ENCODE results near the gene STIMATE.
A peak's percentile ranks its signal among the peaks of the same experiment; 100 is the strongest.

The STIMATE gene

DNA sequence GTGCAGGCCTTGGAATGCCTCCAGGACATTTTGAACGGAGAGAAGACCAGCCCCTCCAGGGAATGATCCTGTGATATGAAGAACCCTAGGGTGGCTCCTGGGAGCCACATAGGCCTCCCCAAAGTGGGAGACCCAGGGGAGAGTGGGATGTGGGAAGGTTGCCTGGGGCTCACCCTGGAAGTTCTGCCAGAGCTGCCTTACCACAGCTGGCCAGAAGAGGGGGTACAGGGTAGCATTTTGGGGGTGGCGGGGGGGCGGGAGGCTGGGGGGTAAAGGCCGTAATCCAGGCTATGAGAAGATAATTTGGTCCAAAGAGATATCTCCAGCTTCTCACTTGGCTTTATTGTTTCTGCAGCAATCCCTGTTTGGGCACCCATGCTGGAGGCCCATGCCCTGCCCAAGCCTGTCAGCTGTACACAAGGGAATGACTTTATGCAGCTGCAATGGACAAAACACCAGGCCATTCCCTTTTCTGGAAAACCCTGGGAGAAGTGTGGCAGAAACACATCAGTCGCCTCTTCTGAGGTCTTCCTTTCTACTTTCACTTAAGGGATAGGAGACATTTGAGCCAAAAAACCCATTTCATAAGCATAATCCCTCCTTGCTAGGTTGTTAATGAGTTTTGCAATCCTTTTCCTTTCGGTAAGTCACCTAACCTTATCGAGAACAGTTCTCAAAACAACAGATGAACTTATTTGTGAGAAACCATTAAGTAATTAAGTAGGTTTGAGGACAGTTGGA, 51.5 kb downstream of the STIMATE start:
- Histone ChIP-seq H3K4me3 (no peak overlapping the region), H3K27ac (peak overlapping the region in 6 of 21 experiments; percentile 9 to 85 (median 42))

DNA sequence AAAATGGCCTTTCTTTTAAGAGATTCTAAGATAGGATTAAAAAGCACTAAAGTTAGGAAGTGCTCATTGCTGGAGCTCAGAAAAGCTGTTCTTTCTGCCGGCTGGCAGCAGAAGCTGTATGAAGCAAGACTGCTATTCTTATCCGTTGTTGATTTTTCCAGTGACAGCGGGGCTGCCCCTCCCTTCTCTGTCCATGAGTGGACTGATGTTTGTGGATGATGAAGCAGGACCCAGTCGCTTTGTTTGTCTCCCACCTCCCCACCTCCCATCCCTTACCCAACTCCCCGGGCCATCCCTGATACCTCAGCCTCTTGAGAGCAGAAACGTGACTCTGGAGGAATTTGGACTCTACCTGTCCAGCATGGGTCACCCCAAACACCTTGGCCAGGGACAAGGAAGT, 52.2 kb downstream of the STIMATE start:
- Histone ChIP-seq H3K27ac (peak overlapping the region in 6 of 21 experiments; percentile 21 to 85 (median 42)), H3K4me3 (no peak overlapping the region)

DNA sequence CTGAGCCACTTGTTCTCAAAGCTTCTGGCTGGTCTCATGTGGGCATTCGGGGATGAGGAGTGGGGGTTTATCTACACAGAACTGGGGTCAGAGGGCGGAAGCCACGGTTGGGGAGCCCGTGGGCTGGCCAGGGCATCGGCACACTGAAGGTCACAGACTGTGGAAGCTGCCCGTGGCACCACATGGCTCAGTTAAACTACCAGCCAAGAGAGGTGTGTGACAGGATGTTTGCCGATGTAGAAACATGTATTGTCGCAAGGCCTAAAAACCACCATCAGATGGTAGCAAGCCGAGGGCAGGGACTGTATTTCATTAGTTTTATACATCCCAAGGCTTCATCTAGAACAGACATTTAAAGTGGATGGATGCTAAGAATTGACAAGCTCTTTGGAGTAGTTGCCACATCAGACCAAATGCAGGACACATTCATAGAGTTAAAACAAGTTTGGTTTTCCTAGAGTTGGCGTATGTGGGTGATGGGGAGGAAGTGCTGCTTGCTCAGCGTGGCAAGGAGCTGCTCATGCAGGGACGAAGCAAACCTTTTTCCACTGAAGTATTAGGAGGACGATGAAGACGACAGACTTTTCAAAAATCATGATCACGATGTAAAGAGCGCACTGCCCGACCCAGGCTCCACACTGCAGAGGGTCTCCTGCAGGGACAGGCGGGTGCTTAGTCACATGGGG, 52.9 kb downstream of the STIMATE start:
- Histone ChIP-seq H3K4me3 (no peak overlapping the region), H3K27ac (peak overlapping the region in 5 of 21 experiments; percentile 10 to 64 (median 47))

DNA sequence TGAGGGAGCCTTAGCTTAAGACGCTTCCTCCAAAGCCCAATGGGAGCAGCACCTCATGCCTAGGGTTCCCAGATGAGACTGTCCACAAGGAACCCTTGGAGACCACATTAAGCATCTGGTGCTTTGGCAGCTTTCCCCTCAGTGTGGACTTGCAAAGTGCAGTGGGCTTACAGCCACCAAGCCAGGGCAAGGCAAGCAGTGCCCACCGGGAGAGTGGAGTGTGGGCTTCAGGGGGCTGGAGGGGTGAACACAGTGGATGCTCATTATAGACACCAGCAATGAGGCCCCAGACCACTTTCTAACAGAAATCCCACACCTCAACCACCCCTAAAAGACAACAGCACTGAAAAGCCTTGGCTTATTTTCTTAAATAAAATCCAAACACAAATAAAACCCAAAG, 53.5 kb downstream of the STIMATE start:
- Histone ChIP-seq H3K27ac (peak overlapping the region in 3 of 21 experiments; percentile 10 to 64 (median 55)), H3K4me3 (no peak overlapping the region)

DNA sequence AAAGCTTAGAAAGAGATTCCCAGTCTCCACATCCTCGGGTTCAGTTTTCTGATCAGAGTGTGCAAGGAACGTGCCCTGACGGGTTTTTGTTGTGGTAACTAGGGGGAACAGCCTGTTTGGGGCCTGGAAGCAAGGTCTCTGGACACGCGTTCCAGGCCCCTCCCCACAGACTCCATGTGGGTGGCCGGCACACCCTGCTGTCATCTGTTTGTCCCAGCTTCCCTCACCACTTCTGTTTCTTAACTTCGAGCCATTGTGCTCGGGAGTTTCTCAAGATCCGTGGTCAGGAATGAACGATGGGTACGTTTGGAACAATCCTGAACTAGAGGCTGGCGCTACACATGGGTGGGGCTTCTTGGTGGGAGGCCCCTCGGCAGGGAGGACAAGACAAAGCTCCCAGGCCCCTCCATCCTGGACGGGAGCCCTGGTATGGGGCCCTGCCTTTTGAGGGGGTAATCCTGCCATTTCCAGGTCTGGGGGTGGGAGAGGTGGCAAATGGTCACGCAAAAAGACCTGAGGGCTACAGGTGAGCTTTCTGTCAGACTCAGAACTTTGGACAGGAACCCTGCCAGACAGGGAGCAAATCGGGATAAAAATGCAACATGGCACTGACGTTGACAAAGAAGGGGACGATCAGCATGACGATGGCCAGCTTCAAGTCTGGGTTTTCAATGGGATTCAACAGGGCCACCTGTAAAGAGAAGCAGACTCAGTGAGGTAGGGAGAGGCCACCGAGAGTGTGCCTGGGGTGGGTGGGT, 54.1 kb downstream of the STIMATE start:
- Histone ChIP-seq H3K27ac (peak overlapping the region in 6 of 21 experiments; percentile 6 to 64 (median 24)), H3K4me3 (no peak overlapping the region)

DNA sequence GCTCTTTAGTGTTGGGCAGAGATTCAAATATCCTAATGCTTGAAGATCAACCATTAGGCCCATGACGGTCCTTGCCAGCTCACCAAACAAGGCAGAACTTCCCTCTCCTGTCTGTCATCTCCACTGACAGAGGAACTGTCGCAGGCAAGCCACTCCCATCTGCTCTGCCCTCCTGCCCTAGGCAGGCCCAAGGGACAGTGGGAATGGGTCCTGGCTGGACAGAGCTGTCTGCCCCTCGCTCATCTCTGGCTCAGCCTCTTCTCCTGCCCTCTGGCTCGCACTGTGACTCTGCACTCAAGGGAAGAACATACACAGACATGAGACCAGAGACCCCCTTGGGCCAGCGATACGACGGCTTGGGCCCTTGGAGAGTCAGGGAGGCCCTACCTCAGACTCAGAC, 54.9 kb downstream of the STIMATE start:
- H3K27ac ChIP-seq = peak overlapping the region in 1 of 21 experiments; percentile 42
- H3K4me3 ChIP-seq = no peak overlapping the region

DNA sequence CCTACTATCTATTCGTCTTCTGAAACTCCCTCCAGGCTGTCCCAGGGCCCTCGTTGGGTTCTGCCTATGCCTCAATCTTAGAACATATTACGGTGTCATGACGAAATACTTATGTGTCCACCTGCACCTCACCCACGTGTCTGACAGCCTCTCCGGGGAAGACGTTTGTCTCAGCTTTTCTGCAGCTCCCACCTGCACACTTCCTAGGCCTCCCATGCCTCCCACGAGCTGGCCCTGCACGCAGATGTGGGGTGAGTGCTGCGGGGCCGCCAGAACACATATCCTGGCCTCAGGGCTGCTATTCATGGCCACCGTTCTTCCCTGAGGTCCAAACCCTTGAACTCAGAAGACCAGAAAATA, 55.4 kb downstream of the STIMATE start:
- H3K4me3 ChIP-seq = no peak overlapping the region
- H3K27ac ChIP-seq = no peak overlapping the region

DNA sequence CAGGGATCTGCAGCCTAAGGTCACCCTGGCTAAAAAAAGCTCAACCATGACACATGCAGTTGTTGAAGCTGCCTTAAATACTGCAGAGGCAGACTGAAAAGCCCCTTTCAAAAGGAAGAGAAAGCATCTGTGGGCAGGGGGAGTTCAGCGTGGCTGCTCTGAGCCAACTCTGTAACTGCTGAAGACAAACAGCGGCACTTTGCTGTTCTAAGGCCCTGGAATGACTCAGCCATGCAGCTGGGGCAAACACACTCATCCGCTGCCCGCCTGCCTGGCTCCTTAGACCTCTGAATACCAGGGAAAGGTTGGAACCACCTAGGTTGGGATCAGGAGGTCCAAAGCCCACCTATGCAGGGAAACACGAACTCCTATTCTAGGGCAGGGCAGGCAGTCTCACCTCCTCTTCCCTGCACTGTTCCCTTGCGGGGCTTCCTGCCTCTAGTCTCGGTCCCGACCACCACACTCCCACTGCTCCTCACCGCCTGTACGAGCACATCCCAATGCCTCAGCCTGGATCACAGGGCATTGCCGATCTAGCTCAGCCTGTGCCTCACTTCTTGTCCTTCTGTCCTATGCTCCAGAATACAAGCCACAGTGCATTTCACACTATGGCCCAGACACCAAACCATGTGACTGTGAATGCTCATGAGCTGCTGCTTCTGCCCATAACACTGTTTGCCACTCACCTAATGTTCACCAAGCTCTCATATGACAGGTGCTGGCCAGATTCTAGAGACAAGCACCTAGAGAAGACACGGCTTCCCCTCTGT, 56.0 kb downstream of the STIMATE start:
- no peak overlapping the region for H3K27ac ChIP-seq
- no peak overlapping the region for H3K4me3 ChIP-seq

DNA sequence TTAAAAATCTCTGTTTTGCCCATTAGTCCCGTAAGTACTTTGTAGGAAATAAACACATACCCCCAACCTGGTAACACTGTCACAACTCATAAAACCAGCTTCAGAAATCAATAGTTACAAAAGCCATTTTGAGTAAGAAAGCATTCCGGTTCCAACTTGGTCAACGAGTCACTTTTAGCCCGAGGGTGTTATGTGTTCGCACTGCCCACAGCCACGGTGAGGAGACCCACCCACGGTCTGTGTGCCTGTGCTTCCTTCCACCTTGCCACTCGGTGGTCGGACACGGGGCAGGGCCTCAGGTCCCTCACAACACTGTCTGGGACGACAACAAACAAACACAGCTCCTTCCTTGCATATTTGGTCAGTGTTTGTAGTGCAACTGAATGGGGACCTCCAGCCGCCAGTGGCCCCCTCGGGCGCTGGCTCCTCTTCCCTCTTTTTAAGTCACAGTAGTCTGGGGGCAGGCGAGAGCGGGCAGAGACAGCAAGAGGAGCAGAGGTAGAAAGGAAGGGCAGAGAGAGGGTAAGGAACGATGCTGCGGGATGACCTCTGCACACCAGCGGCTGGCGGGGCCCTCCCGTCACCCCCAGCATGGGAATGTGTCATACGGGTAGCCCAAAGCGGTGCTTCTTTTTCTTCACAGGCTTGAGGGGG, 57.3 kb downstream of the STIMATE start:
- no peak overlapping the region for H3K4me3 ChIP-seq
- H3K27ac ChIP-seq = no peak overlapping the region

DNA sequence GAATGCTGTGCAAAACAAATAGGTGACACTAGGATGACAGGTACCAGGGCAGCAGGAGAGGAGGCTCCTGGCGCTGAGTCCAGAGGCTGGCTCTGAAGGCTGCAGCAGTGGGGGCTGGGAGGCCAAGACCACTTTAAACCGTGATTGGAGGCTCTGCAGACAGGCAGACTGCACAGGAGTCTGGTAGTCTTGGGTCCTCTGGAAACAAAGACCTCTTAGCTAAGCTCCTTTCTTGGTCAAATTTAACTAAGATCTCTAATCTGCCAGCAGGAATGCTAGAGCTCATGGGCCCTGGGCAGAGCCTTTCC, 58.1 kb downstream of the STIMATE start:
- no peak overlapping the region for H3K4me3 ChIP-seq
- no peak overlapping the region for H3K27ac ChIP-seq

DNA sequence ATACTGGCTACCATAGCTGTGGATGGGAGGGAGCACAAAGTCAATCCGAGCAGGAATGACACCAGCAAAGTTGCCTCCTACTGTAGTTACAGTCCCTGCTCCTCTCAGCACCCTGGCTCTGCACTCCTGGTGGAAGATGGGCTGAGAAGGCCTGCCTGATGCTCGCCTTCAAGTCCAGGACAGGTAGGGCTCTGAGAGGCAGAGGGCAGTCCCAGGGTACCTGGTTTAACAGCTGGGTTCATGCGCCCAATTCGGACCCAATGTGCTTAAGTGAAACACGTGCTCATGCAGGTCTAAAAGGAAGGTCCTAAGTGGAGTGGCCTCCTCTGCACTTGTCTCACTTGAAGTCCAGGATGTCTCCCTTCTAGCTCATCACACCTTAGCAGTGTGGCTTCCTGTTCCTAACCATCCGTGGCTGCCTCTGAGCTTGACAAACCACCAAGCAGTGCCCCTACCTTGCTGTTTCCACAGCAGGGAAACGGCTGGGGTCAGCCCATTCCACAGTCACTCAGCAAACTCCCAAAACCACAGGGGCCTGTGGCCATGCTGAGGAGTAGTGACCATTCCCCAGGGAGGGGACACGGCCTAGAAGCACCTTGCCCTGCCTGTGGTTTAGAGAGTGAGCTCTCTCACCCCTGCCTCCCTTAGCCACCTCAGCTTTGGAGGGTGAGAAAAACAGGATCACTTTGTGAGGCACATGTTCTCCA, 58.6 kb downstream of the STIMATE start:
- no peak overlapping the region for H3K4me3 ChIP-seq
- no peak overlapping the region for H3K27ac ChIP-seq

DNA sequence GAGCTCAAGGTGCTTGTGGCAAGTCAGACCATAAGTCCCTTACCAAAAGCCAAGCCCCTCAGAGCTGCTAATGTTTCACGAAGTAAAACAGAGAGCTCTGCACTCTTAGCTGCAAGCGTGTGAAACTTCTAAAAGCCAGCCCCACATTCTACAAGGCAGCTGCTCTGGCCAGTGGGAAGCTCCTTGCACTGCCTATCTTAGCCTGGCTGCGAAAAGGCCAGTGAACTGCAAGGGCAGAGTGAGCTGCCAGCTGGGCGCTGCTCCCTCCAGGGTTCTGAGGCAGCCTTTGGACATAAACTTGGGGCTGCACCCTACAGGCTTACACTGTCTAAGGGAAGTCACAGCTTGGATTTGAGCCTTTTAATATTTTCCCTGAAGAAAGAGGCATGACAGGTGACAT, 60.4 kb downstream of the STIMATE start:
- Histone ChIP-seq H3K4me3 (no peak overlapping the region), H3K27ac (no peak overlapping the region)

DNA sequence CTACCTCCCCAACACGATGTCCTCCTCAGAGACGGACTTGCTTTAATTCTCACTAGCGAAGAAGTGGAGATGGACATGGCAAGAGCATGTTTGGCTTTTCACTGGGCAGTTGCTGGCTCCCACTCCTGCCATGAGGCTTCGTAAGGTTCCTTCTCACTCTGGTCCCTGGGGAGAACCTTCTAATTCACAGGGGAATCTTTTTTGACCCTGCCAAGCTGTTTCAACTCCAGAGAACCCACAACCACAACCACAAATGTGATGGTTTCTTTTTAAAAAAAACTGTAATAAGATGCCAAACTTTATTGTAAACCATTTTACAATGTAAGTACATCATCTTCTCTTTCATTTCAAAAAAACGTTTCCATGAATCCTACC, 60.9 kb downstream of the STIMATE start:
- Histone ChIP-seq H3K4me3 (no peak overlapping the region), H3K27ac (peak overlapping the region in 1 of 21 experiments; percentile 14)

DNA sequence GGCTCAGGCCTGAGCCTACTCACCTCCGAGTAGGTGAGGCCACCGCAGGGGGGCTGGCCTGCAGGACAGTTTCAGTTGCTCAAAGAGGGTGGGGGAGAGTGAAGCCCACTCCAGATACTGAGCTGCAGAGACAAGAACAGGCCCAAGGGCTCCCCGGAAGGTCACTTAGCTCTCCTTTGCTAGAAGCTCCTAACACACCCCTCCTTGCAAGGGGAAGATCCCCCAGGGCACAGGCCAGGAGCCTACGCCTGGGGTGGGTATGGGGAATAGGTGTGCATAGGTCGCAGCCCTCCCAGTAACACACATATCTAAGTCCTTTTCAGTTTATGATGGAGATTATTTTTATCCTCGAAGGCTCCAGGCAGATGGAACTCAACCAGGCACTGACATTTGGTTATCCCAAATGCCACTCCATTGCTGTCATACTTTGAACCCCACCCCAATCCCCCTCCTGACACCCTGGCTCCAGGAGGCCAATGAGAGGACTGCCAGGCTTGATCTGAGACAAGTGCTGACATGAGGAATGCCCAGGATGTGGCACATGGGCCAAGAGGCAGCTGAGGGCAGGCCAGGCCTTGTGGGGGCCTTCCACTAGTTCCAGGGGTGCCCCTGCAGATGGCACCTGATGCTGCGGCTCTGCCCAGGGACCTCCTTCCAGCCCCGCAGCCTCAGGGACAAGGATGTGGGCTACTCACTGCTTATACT, 61.4 kb downstream of the STIMATE start:
- peak overlapping the region in 1 of 21 experiments; percentile 14 for H3K27ac ChIP-seq
- H3K4me3 ChIP-seq = no peak overlapping the region

DNA sequence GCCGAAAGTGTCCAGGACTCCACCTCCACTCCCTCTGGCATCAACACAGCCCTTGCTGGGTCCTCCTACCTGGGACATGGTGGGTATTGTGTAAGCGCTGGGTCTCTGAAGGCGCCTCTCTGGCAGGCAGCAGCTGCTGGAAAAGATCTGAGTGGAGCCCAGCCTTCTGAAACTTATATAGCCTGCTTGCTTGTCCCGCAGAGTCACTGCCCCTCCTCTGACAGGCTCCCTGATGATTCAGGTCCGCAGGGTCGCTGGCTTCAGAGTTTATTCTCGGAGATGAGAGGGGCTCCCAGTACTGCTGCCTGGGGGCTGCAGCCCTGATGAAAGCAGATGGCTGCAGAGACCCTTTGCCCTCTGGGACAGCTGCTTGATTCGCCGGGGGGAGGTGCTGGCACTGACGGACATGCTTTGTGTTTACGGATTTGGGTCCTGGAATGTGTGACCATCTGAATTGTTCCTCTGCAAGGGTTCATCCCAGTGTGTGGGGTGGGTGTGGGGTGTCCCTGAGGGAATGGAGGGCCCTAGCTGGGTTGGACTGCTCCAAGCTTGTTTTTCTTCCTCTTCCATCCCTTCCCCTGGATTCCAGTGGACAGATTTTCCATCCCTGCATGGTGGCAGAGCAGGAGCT, 62.4 kb downstream of the STIMATE start, which contains the start of gene MUSTN1:
Gene MUSTN1, minus strand, starts transcription at position 149 of the 631 bp plus-strand sequence. Its CDS starts 71 bp downstream, at position 78.
- H3K27ac ChIP-seq = peak within 1 kb of the TSS in 1 of 21 experiments; percentile 14
- H3K4me3 ChIP-seq = no peak within 1 kb of the TSS

DNA sequence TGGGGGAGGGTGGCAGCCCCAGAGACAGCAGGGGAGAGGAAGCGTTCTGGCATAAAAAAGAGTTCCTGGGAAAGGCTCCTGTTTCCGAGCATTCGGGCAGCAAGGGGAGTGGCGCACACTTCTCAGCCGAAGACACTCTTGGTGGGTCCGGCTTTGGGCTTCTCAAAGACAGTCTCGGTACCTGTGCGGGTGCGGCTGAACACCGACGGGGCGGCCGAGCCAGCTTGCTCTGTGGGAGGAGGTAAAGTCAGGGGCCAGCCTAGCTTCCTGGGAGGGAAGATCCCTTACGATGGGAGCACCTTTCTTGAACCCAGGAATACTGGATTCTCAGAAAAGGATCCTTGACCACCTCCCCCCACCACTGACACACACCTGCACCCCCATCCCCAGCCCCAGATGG, 64.1 kb downstream of the STIMATE start:
- H3K4me3 ChIP-seq = no peak overlapping the region
- H3K27ac ChIP-seq = no peak overlapping the region

DNA sequence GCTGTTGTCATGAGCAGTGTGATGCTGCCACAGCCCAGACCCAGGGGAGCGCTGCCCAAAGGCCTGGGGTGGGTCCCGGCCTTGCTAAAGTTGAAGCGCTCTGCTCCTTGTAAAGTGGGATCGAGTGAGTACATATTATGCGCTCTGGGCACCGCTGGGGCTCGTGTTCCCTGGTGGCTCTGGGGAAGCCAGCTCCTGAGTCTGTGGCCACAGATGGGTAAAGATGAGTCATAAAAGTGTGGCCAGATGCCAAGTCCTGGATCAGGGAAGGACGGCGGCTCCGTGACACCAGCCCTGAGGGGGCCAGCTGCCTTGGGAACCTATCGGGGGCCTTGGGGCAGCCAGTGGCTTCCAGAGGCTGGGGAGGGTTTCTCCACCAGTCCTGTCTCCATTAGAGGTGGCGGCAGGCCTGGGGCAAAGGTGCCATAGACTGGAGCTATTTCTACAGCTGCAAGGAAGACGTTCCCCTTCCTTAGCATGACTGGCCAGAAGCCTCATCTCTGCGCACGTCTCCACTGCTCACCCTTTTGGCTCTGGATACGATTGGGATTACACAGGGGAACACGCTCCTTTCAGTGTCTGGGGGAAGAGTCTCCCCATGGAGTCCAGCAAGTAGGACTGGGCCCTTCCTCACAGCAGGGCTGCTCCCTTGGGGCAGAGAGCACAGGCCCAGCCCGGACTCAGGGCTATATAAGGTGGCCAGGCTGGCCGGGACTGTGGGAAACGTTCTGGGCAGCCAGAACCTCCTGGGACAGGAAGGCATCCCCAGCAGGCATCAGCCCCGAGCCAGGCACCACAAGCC, 65.6 kb downstream of the STIMATE start:
- Histone ChIP-seq H3K4me3 (no peak overlapping the region), H3K27ac (peak overlapping the region in 6 of 21 experiments; percentile 0 to 61 (median 20))

Measured in skin epidermis (tissue), 12 donors.